Glomerular endothelial cell (primary cell): ENCODE results near the gene POLN. TPM values are rescaled to one million over a fixed set of nuclear protein-coding genes. Genes with fewer than 3 reads are reported as not detected.
A peak's percentile ranks its signal among the peaks of the same experiment; 100 is the strongest.
"Not testable (repeated sequence)": the region's sequence is repeated elsewhere in the genome, so short reads cannot be mapped to it uniquely, and the experiment has no call there.

ENCODE experiments used
- DNase-seq: peaks from one replicate; pipeline ENCODE4 v3.0.0-alpha.2; 2011; ENCODE audit warnings: low read depth, low spot score; ENCODE audit errors: extremely low read depth
- total RNA-seq: library from RNA; depleted of rRNA; stranded (reverse); fragments of >200 nt; gene quantifications from 2 replicates; pipeline ENCODE4 v1.2.3, GENCODE V29; 2015

The POLN gene
- total RNA-seq, 1 donor from 2014 or later: 1.6 TPM

DNA sequence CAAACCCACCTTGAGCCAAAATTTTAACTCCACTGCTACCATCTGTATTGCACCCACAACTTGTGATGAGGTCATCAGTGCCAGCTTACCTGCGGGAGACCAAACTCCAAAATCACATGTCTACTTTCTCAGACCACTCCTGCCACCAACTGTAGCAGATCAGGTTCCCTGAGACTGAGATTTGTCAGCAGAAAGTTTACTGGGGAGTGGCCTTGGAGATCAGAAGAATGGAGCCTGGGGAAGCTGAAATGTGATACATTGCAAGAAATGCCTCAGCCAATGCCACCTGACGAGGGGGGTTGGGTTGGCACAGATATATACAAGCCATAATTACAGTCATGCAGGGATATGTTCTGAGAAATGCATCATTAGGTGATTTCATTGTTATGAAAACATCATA lies 19.1 kb downstream of the POLN start:
- no peak for DNase-seq

DNA sequence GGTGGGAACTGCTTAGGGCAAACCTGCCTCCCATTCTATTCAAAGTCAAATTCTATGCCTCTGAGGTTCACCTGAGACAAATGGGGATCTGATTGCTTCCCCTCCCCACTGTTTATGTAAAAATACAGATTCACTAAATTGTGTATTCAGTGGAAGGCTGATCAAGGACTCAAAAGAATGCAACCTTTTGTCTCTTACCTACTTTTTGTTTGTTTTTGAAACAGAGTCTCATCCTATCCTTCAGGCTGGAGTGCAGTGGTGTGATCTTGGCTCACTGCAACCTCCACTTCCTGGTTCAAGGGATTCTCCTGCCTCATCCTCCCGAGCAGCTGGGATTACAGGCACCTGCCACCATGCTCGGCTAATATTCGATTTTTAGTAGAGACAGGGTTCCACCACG lies 20.5 kb downstream of the POLN start:
- DNase-seq: not testable (repeated sequence)

DNA sequence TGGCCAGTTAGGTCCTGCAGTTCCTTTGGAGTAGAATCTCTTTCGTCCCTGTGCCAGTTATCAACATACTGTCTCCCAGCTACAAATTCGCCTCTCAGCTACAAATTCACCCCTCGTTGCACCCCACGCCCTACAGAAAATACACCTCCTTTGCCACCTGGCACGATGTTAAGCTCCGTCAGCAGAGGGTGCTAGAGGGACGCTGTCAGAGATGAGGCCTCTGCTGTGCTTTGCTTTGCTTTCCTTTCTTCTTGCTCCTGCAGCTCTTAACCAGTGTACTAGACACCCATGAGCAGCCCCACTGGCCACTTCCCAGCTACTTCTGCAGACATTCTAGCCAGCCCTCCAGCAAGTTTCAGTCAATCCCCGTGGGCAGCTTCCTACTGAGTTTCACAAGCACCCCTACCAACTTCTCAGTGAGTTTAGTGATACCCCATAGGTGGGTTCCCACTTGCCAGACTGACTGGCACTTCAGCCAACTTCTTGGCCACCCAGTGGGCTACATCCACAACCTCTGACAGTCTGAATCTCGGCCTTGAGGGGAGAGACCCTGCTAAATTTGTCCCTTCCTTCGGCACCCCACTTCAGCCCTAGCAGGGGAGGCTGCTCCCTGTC lies 21.8 kb downstream of the POLN start:
- DNase-seq: no peak

DNA sequence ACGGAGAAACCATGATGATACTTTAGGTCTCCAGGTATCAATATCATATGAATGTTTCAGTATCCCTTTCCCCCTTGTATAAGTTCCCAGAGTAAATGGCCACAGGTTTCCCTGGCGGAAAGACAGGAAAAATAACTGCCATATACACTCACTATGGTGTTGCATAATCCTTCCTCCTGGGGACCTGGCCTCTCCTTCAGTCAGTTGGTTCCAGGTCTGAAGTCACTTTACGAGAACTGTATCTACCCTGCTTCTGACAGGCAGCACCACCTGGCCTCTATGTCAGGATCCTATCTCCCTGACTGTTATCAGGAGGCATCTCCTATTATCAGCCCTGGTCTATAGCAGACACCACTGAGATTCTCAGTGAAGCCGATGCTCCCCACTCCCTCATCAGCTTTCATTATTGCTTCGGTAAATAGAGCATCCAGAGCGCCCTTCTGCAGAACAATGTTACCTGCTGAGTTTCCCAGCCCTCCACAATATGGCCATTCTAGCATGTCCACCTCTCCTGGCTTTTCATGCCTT lies 22.6 kb downstream of the POLN start:
- DNase-seq: no peak

DNA sequence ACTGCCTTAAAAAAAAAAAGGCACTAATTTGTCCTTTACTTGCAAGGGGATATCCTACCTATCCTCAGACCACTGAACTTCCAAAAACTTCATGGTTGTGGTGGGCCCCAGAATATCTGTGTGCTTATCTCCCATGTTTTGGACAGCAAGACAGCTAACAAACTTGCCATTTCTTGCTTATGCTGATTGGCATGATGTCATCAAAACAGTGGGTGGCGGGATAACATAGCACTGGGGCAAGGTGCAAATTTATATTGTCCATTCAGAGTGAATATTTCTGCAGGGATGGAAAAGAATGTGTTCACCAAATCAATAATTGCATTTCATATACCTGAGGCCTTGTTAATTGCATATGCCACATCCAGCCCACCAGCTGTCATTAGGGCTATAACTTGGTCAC lies 23.5 kb downstream of the POLN start:
- no peak for DNase-seq

DNA sequence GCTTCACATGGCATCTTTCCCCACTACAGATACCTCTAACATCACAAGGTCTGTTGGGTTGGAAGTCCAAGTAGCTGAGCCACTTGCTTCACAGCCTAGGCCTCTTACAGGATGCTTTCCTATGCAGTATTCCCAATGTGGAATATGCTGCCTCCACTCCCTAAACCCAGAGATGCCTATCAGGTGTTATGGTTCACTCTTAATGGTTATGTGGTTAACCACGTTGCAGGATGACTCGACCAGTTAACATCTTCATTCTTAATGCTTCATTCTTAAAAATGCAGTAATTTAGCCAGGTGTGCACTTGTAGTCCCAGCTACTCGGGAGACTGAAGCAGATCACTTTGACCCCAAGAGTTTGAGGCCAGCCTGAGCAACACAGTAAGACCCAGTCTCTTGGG lies 24.2 kb downstream of the POLN start:
- DNase-seq: no peak

DNA sequence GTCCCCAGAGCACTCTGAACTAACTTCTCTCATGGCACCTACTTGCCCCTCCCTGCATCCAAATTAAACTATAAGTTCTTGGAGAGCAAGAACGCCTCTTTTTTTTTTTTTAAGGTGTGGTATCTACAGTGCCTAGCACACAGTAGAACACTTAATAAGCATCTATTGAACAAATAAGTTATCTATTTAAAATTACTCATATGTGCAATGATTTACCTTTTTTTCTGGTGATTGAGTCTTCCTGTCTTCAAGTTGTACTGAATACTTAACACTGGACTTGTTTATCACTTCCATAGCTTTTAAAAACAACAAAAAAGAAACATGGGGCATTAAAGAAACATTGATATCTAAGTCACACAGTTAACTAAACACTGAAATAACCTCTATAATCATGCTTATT lies 29.1 kb downstream of the POLN start:
- no peak for DNase-seq

DNA sequence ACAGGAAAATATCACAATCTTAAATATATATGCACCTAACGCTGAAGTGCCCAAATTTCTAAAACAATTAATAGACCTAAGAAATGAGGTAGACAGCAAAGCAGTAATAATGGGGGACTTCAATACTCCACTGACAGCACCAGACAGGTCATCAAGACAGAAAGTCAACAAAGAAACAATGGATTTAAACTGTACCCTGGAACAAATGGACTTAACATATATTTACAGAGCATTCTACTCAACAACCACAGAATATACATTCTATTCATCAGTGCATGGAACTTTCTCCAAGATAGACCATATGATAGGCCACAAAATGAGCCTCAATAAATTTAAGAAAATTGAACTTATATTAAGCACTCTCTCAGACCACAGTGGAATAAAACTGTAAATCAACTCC lies 39.1 kb downstream of the POLN start:
- not testable (repeated sequence) for DNase-seq

DNA sequence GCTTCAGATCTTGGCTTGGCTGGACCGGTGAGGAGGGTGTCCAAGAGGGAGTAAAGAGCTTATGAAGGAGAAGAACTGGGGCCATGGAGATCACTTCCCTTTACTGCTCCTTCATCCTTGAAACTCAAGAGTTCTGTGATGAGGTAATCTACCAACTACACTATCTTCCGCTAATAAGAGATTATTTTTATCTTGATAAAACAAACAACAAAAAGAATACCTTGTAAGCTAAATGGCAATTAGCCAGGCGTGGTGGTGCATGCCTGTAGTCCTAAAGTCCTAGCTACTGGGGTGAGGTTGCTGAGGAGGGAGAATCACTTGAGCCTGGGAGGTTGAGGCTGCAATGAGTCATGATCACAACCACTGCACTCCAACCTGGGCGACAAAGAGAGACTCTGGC lies 47.4 kb downstream of the POLN start:
- DNase-seq: no peak

DNA sequence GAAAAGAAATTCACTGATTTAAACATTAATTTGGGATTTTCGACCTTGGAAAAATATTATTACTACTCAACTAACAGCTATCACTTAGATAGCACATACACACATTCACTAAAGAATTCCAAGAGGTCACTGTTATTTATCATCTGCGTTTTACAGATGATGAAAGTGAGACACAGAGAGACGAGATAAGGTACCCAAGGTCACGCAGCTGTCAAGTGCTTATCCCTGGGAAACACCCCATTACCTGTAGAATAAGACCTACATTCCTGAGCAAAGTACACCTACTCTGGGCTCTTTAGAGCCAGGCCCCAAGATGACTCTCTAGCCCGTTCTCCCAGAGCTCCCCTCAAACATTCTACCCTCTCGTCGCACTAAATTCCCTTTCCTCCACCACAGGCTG lies 48.6 kb downstream of the POLN start:
- no peak for DNase-seq

DNA sequence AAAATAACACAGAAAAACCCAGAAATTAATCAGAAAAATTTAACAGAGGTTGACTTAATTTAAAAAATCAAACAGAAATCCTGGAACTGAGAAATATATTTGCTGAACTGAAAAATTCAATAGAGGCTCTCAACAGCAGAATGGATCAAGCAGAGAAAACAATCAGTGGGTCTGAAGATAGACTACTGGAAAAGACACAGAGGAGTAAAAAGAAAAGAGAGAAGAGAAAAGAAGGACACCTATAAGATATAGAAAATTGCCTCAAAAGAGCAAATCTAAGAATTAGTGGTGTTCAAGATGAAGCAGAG lies 55.1 kb downstream of the POLN start:
- DNase-seq: no peak

DNA sequence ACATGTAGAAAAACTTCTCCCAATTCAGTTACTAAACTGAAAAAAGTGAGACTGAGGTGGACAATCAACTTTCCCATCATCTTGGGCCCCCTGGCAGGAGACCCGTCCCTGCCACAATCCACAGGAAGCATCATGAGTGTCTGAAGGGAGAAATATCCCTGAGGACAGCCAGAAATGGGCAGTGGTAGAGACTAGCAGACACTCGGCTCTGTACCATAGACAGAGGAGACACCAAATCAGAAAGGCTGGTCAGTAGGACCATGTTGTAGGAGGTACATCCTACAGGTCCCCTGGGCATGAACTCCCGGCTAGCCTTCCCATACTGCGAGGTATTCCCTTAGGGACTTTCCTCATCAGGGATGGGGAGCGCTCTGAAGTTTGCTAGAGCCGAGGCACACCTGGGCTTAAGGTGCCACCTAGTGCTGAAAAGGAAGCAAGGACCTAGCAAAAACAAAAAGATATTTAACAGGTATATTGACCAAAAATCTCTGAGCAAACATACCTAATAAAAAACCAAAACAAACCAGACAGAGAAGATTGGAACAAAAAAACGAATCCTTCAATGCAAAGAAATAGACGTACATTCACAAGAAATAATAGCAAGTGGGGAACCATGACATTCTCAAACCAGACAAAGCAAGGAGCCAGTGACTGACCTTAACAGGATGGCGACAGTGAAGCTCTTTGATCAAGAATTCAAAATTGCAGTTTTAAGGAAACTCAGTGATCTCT lies 55.6 kb downstream of the POLN start:
- peak; percentile 1 for DNase-seq

DNA sequence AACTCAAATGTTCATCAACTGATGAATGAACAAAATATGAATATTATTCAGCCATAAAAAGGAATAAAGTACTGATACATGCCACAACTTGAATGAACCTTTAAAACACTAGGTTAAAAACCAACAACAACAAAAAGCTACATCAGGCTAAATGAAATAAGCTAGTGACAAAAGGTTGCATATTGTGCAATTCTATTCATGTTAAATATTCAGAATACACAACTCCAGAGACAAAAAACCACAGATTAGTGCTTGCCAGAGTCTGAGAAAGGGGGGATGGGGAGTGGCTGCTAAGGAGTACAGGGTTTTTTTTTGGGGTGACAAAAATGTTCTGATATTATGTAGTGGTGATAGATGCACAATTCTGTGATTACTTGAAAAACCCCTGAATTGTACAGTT lies 58.5 kb downstream of the POLN start:
- no peak for DNase-seq

DNA sequence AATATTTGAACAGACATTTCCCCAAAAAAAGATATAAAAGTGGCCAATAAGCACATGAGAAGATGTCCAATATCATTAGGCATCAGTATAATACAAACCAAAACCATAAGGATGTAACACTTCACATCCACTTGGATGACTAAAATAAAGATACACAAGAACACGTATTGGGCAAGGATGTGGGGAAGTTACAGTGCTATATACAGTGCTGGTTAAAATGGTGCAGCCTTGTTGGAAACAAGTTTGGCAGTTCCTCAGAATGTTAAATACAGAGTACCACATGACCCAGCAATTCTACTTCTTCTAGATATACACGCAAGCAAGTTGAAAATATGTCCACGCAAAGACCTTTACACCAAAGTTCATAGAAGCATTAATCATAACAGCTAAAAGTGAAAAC lies 58.9 kb downstream of the POLN start:
- DNase-seq: no peak

DNA sequence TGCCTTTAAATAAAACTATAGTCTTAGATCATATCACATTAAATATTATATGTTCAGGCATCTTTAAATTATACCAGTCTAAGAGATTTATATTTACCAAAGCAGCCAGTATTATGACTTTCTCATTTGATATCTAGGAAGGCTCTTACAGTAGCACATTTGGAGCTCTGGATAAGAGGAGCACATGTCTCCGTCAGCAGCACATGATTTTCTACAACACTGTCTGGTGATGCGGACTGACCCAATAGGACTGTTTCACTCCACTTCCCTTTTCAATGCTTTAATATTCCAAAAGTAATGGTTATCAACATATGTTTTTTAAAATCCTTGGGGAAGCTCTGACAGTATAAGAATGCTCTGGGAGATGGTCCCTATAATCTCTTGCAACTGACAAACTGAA lies 61.5 kb downstream of the POLN start:
- no peak for DNase-seq

DNA sequence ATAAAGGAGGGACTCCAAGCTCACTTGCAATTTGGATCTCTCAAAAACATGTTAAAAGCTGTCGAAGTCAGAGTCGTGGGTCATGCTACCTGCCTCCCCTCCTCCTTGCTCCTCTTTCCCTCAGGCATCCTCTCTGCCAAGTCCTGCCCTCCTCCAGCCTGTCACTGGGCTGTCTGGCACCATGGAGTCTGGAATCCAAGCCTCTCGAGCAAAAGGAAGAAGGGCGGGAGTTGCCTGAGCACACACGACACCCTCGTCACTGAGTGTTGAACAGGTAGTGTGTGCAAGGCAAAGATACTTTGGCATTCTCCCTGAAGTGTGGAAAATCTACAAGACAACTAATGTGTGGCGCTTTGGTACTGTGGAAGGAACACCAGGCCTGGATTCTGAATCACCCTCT lies 62.2 kb downstream of the POLN start:
- DNase-seq: no peak

DNA sequence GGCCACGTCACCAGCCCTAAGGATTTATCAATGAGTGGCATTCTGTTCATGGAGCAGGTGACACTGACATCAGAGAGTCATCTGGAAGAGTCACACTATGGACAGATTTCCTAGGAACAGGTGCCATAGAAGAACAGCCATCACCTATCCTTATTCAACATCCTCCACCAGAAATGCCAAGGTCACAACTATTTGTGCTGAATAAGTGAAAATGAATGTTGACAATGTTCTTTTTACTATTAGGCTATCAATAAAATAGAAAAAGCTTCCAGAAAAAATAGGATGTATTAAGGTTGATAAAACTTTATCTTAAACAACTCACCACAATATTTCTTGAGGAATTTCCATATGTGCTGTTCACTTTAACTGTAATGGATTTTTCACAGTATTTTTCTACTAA lies 62.9 kb downstream of the POLN start:
- no peak for DNase-seq

DNA sequence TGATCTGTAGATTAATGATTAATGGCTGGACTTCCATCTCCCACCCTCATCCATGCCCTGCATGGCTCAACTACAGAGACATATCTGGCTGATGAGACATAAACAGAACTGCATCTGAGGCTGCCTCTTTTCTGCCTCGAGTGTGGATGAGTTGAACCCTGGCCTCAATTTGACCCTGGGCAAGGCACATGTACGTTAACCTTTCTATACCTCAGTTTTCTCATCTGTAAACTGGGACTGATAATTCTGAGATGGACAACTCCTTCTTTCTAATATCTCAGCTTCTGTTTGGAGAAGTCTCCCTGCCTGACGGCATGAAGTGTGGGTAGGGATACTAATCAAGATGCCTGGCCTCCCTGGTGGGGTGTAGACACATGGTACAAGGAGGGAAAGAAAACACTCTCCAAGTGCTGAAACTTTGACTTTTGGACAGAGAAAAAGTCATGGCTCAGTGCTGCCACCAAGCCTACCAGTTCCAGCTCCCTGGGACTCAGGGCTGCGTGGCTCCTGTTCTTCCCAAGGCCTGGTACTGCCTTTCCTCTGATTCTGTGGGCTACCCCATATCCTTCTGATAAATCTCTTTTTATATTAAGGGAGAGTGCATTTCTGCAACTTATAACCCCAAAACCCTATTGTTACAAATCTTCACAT lies 64.4 kb downstream of the POLN start:
- no peak for DNase-seq

DNA sequence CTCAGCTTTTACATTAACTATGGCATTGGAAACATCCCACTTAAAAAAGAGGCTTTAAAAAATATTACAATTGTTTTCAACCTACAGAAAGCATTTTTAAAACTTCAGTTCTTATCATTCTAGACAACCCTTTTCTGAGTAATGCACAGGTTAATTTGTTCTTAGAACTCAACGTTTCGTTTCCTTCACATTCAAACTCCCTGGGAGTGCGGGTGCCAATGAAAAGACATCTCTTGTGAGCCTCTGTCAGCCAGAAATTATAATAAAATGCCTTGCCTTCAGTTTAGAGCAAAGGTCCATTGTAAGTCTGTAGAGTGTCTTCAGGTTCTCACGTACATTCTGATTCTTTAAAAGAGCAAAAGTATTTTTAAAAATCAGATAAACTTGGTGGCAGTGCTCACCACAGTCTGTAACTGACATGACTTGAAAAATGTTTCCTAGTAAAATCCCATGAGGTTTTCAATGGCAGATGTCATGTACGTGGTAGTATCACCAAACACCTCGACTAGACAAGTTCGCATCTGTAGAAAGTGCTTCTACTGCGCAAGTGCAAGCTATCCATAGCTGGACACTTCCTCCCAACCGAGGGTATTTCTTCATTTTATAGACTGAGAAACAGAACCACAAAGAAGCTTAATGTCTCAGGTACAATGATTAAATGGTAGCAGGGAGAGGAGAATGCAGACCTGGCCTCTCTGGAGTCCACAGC lies 65.8 kb downstream of the POLN start:
- DNase-seq: no peak

DNA sequence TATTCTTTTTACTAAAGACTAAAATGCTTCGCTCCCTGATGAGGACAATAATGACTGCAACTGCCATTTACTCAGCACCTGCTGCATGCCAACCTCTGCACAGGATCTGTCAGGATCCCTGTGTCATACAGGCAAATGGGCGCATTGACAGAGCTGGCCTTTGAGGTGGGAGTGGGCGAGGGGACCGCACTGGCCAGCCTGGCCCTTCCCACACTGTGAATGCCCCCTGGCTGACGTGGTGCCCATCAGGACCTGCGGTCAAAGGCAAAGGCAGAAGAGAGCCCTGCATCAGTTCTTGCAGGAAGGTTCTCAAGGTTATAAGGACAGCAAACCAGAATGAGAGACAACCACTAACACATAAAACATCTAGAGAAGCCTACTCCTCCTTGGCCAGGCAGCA lies 67.9 kb downstream of the POLN start:
- DNase-seq: no peak

DNA sequence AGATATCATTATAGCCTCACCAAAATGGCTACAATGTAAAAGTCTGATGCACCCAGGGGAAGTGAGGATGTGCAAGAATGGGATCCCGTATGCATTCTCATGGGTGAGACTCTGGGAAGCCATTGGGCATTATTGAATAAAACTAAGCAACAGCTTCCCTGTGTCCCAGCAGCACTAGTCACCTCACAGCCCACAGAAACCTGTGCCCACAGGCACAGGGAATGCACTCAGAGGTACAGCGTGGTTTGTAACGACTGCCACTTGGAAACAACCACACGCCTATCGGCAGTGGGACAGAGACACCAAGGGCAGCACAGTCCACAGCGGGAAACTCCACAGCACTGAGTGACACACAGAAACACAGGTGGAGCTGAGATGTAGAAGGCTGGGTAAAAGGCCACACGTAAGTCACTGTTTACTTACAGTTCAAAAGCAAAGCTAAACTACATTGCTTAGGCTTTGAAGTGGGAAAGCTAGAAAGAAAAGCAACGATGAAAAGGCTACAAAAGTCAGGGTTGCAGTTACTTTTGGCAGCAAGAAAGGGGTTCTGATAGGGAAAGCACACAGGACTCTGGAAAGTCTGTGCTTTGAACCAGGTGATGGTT lies 69.2 kb downstream of the POLN start:
- DNase-seq: no peak
